Coronary artery (tissue), 2 donors: ENCODE data around the gene TMEM108.

Experiments used
- DNase-seq: peaks from one replicate; pipeline ENCODE4 v3.0.0-alpha.2; 2017; ENCODE audit warnings: low spot score
- H3K27ac ChIP-seq, 2 donors: fragments of 200-600 bp; sonication (generic); one replicate each; pipeline ENCODE4 v1.5.1; 2016 to 2019
- H3K4me3 ChIP-seq: fragments of 200-600 bp; sonication (generic); 2 replicates; pipeline ENCODE4 v1.5.1; 2016; ENCODE audit warnings: mild to moderate bottlenecking, moderate library complexity
- CTCF ChIP-seq: fragments of 200-600 bp; sonication (generic); IDR thresholded peaks from one replicate; pipeline ENCODE4 v1.5.1; 2019; ENCODE audit warnings: antibody characterized with exemption

Gene TMEM108

GRCh38 chr3:133040696-133041523 lies 2.7 kb downstream of the TMEM108 start:
- TF ChIP-seq CTCF: peak; percentile 56
- peak overlapping the region; percentile 45 for H3K4me3 ChIP-seq
- H3K27ac ChIP-seq: peak overlapping the region in 1 of 2 donors; percentile 6
- DNase-seq: no peak

- no peak for DNase-seq
- Histone ChIP-seq H3K4me3 (no peak overlapping the region), H3K27ac (no peak overlapping the region)
- no peak for TF ChIP-seq CTCF
These were observed 3.3 kb downstream of the TMEM108 start for GRCh38 chr3:133041524-133041829.

- TF ChIP-seq CTCF: no peak
- no peak overlapping the region for H3K4me3 ChIP-seq
- no peak for DNase-seq
- no peak overlapping the region for H3K27ac ChIP-seq
These were observed 4.6 kb downstream of the TMEM108 start for GRCh38 chr3:133042778-133043177.

GRCh38 chr3:133047980-133048379 lies 9.8 kb downstream of the TMEM108 start:
- Histone ChIP-seq H3K27ac (no peak overlapping the region), H3K4me3 (no peak overlapping the region)
- TF ChIP-seq CTCF: no peak
- DNase-seq: no peak

- DNase-seq: no peak
- H3K4me3 ChIP-seq: no peak overlapping the region
- H3K27ac ChIP-seq: no peak overlapping the region
- TF ChIP-seq CTCF: no peak
These were observed 11.3 kb downstream of the TMEM108 start for GRCh38 chr3:133049491-133049890.

- TF ChIP-seq CTCF: no peak
- DNase-seq: no peak
- Histone ChIP-seq H3K27ac (no peak overlapping the region), H3K4me3 (no peak overlapping the region)
These were observed 12.7 kb downstream of the TMEM108 start for GRCh38 chr3:133050891-133051290.

- no peak for DNase-seq
- TF ChIP-seq CTCF: no peak
- no peak overlapping the region for H3K27ac ChIP-seq
- H3K4me3 ChIP-seq: no peak overlapping the region
These were observed 15.3 kb downstream of the TMEM108 start for GRCh38 chr3:133053532-133053931.
